GM12801 (cell line): Measurements from ENCODE around the gene ZMYND8.

Experiments
- TF ChIP-seq, protein P1 (sequence below): IDR thresholded peaks from one replicate; pipeline ENCODE4 v1.5.1; 2011; ENCODE audit warnings: control low read depth; ENCODE audit not compliant: insufficient read length; ENCODE audit errors: extremely low read depth

Gene ZMYND8

DNA sequence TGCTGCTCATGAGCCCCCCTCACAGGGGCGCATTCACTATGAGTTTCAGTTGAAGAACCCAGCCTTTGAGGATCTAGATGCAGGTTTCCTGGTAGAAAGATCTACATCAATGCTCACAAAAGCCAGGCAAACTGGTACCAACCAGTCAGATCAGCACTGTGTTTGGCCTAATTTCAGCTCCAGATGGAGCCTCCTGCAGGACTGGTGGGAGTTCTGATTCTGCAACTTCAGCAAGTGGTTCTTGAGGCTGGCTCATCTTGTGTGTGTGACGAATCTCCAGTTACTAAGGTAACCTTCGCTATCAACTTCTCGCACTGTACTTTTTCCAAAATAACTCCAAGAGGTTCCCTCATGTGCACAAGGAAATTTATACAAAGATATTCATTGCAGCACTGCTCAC lies 118.8 kb downstream of the ZMYND8 start:
- TF ChIP-seq, protein P1, sequence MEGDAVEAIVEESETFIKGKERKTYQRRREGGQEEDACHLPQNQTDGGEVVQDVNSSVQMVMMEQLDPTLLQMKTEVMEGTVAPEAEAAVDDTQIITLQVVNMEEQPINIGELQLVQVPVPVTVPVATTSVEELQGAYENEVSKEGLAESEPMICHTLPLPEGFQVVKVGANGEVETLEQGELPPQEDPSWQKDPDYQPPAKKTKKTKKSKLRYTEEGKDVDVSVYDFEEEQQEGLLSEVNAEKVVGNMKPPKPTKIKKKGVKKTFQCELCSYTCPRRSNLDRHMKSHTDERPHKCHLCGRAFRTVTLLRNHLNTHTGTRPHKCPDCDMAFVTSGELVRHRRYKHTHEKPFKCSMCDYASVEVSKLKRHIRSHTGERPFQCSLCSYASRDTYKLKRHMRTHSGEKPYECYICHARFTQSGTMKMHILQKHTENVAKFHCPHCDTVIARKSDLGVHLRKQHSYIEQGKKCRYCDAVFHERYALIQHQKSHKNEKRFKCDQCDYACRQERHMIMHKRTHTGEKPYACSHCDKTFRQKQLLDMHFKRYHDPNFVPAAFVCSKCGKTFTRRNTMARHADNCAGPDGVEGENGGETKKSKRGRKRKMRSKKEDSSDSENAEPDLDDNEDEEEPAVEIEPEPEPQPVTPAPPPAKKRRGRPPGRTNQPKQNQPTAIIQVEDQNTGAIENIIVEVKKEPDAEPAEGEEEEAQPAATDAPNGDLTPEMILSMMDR, result no peak

DNA sequence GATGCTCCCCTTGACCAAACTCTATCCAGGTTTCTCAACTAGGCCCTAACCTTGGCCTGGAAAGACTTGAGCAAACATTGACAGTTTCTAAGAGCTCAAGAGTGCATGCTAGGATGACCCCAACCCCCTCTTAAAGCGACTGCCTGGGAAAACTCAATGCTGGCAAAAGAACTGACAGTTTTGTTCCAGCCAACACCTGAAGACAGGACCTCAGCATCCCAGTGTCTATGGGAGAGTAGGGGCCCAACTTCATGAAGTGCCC lies 119.9 kb downstream of the ZMYND8 start:
- TF ChIP-seq, protein P1, result no peak

DNA sequence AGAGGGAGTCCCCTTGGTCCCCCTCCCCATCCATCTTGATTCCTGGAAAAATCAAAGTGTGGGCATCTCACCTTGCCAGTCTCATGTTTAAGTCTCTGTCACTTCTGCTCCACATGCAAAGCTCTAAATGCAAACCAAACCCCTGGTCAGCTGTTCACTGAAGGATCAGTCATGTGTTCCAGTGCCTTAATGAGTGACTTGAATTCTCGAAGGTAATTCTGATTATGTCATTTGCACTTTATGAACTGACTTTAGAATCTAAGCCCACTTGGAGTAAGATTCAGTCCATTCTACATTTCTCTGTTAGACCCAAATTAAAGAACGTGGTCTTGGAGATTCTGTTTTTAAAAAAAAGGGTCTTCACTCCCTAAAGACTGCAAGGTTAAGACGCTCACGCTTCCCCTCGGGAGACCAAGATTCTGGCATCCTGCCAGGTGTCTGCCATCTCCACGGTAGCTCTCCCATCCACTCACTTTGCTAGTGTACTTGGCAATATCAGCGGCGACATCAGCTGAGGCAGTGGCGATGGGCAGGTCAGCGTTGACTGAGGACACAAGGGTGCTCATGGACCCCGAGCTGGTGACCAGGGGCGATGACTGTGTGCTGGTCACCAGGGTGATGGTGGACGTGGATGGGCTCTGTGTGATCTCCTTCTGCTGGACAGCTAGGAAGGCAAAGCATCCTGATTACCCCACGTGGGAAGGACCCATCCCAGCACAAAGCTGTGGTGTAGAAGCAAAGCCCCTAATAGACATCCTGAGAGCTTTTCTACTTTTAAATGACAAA lies 120.5 kb downstream of the ZMYND8 start:
- TF ChIP-seq, protein P1, result no peak

DNA sequence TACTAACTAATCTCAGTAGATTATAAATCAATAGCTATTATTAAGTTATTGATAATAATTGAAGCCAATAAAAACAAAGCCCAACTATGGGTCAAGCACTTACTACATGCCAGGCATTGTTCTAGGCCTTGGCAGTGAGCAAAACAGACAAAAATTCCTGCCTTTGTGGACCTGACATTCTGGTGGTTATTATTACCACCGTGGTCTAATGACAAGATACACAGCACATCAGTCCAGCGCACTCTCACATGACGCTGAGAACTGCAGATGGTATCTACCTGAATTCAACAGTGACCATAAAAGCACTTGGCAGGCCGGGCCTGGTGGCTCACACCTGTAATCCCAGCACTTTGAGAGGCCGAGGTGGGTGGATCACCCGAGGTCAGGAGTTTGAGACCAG lies 121.4 kb downstream of the ZMYND8 start:
- TF ChIP-seq, protein P1, result no peak

DNA sequence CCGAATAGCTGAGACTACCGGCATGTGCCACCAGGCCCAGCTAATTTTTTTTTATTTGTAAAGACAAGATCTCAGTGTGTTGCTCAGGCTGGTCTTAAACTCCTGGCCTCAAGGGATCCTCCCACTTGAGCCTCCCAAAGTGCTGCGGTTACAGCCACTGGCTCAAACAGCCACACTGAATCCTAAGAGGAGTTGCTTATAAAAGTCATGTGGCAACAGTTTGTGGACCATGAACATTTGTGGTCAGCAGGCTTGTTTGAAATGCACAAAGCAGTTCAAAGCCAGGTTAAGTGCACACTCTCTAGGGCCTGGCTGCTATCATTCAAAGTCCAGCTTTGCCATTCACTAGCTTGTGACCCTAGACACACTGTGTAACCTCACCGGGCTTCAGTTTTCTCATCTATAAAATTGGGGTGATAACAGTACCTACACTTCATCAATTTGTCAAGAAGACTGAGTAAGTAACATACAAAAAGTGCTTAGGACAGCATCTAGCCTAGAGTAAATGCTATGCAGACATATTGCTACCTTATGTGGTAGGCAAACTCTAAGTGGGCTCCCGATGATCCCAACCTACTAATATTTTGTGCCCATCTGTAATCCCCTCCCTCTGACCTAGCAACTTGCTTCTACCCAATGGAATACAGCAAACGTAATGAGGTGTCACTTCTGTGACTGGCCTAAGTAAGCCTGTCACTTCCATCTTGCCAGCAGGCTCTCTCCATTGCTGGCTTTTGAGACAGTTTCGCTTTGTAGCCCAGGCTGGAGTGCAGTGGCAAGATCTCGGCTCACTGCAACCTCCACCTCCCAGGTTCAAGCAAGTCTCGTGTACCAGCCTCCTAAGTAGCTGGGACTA lies 122.9 kb downstream of the ZMYND8 start:
- TF ChIP-seq, protein P1, result no peak

DNA sequence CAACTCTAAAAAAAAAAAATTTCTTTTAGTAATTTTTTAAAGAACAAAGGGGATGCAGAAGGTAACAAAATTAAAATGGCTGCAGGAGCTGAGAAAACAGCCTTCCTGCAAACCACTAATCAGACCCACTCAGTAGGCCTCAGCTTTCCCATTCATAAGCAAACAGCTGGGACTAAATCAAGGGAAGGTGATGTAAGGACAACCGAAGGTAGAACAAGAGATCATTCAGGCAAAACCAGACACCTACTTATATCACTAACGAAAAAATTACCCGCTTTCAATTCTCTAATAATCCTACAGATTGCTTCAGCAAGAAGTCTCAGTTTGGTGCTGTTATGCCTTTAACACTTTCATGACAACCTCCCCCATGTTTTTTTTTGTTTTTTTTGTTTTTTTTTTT lies 124.0 kb downstream of the ZMYND8 start:
- TF ChIP-seq, protein P1, result no peak

DNA sequence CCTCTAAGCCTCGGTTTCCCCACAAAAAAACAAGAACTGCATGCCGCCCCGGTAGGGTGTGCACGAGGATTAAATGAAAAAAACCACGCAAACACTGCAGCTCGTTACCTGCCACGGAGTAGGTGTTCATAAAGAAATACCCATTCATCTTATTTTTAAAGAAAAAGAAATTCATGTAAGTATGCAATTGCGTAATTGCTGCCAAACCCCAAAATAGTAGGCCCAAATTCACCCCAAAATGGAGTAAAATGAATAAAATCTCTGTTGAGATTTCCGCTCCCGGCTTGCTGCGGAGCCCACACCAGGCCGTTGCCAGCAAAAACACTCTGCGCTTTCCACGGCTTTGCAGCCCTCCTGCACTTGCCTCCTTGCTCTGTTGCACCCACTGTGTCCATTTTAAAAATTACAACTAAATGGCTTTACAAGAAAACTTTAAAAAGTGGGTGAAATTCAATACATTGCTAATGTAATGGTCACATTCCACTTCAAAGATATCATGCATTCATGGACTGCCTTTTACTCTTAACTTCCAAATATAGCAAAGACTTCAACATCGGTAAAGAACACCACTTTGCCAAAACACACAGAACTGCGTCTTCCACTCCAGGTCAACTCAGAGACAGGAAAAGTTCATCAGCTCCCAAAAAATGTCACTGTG lies 125.0 kb downstream of the ZMYND8 start:
- TF ChIP-seq, protein P1, result no peak
